BJ (cell line): Measurements from ENCODE around the gene TANC1. TPM values are rescaled to one million over a fixed set of nuclear protein-coding genes. Genes with fewer than 3 reads are reported as not detected.

Experiments
- CTCF ChIA-PET: fragments of 350-600 bp; formaldehyde crosslinking; extraction: SDS; loops from one replicate; lab custom pipeline; 2021; ENCODE audit warnings: antibody characterized with exemption, inconsistent platforms; lab: Yijun Ruan, JAX
- POLR2A ChIA-PET: fragments of 300-600 bp; sonication (Branson Sonifier 250); formaldehyde crosslinking; extraction: SDS; loops from one replicate; lab custom pipeline; 2021; ENCODE audit warnings: antibody characterized with exemption; lab: Charles Lee
- DNase-seq: peaks from one replicate; pipeline ENCODE4 v3.0.0-alpha.2; 2011; ENCODE audit warnings: low read depth
- H3K27me3 ChIP-seq: 2 replicates; pipeline ENCODE4 v1.6.0; 2011; ENCODE audit warnings: low read length; ENCODE audit not compliant: control insufficient read depth, insufficient read depth
- H3K36me3 ChIP-seq: 2 replicates; pipeline ENCODE4 v1.5.1; 2011; ENCODE audit warnings: low read length; ENCODE audit not compliant: control insufficient read depth, insufficient read depth
- H3K4me3 ChIP-seq: 2 replicates; pipeline ENCODE4 v1.5.1; 2011; ENCODE audit warnings: low read depth, mild to moderate bottlenecking, control low read depth, low read length
- polyA plus RNA-seq: library from polyadenylated mRNA; depleted of rRNA; stranded (reverse); fragments of >200 nt; gene quantifications from 2 replicates; pipeline ENCODE4 v1.2.3, GENCODE V29; 2011
- TF ChIP-seq, protein P1 (sequence below): IDR thresholded peaks from 2 replicates; pipeline ENCODE4 v1.5.1; 2011; ENCODE audit warnings: low read depth, mild to moderate bottlenecking, control low read depth, inconsistent platforms, low read length, moderate library complexity; ENCODE audit not compliant: insufficient read depth

TANC1 gene
- polyA plus RNA-seq, 1 experiment, result 22.0 TPM

DNA sequence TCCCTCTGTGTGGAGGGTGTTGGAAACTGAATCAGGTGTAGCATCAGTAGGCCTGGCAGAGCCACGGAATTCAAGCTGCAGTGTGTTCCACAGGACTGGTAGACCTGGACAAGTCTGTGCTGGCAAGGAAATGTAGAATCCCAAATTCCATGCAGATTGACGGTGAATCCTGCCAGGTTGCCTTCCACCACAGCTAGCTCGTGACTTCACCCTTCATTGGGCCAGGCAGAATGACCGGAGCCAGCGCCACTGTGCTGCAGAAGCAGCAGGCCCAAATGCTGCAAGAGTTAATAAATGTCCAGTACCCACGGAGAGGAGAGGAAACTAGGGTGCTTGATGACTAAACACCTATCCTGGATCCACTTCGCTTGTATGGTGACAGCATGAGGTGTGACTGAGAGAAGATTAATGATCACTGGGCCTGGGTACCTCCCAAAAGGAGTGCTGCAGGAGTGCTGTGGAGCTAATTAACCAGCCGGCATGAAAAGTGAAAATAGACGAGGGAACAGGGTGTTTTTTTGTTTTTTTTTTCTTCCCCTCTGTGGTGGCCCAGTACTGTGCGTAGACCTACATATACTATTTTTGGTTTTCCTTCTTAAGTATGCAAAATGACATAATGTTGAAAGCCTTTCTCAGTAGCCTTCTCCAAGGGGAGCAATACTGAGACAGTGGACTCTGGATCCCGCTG is 122.2 kb downstream of the TANC1 start:
- Histone ChIP-seq H3K4me3 (no peak overlapping the region), H3K27me3 (no peaks in the 10 kb centered on the region), H3K36me3 (no peaks in the 10 kb centered on the region)
- ChIA-PET POLR2A (no interaction called here), CTCF (interaction anchor here (0.6 kb wide), 1 partner anchor 136 kb away, joined by 4 read pairs; no protein-coding TSS in a partner anchor)
- TF ChIP-seq, protein P1, sequence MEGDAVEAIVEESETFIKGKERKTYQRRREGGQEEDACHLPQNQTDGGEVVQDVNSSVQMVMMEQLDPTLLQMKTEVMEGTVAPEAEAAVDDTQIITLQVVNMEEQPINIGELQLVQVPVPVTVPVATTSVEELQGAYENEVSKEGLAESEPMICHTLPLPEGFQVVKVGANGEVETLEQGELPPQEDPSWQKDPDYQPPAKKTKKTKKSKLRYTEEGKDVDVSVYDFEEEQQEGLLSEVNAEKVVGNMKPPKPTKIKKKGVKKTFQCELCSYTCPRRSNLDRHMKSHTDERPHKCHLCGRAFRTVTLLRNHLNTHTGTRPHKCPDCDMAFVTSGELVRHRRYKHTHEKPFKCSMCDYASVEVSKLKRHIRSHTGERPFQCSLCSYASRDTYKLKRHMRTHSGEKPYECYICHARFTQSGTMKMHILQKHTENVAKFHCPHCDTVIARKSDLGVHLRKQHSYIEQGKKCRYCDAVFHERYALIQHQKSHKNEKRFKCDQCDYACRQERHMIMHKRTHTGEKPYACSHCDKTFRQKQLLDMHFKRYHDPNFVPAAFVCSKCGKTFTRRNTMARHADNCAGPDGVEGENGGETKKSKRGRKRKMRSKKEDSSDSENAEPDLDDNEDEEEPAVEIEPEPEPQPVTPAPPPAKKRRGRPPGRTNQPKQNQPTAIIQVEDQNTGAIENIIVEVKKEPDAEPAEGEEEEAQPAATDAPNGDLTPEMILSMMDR, result no peak
- no peak for DNase-seq

DNA sequence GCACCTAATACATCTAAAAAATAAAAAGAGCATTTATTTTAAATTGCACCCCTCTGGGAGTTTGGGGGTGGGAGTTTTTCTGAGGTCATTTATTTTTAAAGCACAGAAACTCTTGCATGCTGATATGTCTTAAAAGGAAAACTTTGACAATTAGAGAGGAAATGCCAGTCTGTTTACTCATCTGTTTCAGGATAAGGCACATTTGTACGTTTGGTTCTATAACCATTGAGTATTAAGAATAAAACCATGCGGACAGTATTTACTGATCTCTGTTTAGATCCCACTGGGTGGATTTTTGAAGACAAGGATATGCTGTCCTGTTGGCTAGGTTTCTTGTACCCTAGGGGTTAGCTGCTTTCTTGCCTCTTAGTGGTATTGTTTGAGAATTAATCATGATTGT is 122.9 kb downstream of the TANC1 start:
- POLR2A ChIA-PET, result no interaction called here
- Histone ChIP-seq H3K36me3 (no peaks in the 10 kb centered on the region), H3K4me3 (no peak overlapping the region), H3K27me3 (no peaks in the 10 kb centered on the region)
- DNase-seq, result no peak
- TF ChIP-seq, protein P1, result no peak
- CTCF ChIA-PET, result no interaction called here

- ChIA-PET CTCF (interaction anchor here (0.6 kb wide), 1 partner anchor 21 kb away, joined by 3 read pairs; no protein-coding TSS in a partner anchor), POLR2A (no interaction called here)
- Histone ChIP-seq H3K36me3 (no peaks in the 10 kb centered on the region), H3K27me3 (no peaks in the 10 kb centered on the region), H3K4me3 (no peak overlapping the region)
- TF ChIP-seq, protein P1, result no peak
- DNase-seq, result no peak
Observed at GRCh38 chr2:159091976-159092375, 123.5 kb downstream of the TANC1 start.

GRCh38 chr2:159093497-159093896 is 125.1 kb downstream of the TANC1 start:
- no peak for DNase-seq
- Histone ChIP-seq H3K4me3 (no peak overlapping the region), H3K36me3 (no peaks in the 10 kb centered on the region), H3K27me3 (no peaks in the 10 kb centered on the region)
- ChIA-PET POLR2A (interaction anchor here (0.6 kb wide), 1 partner anchor 26 kb away, joined by 3 read pairs; no protein-coding TSS in a partner anchor), CTCF (interaction anchor here (0.7 to 2.2 kb wide), 4 partner anchors 13 to 28 kb away, joined by 3 to 9 read pairs (median 4); no protein-coding TSS in a partner anchor)
- TF ChIP-seq, protein P1, result no peak

- POLR2A ChIA-PET, result interaction anchor here (0.6 kb wide), 2 partner anchors 134 to 331 kb away, joined by 5 to 7 read pairs; no protein-coding TSS in a partner anchor
Observed at GRCh38 chr2:159094173-159094737, 125.8 kb downstream of the TANC1 start.

More at GRCh38 chr2:159094173-159094737, 125.8 kb downstream of the TANC1 start:
- Histone ChIP-seq H3K27me3 (no peaks in the 10 kb centered on the region), H3K36me3 (no peaks in the 10 kb centered on the region), H3K4me3 (no peak overlapping the region)
- peak; percentile 79 for DNase-seq
- TF ChIP-seq, protein P1, result no peak
- CTCF ChIA-PET, result interaction anchor here (1.3 to 2.2 kb wide), 2 partner anchors 12 to 25 kb away, joined by 5 to 9 read pairs; no protein-coding TSS in a partner anchor
